Activated CD4-positive, alpha-beta memory T cell treated with anti-CD3 and anti-CD28 coated beads, Interleukin-2, amount 10 ng/mL, durations not matched to agents 7 days and 5 days (primary cell): ENCODE measurements around the gene GLT8D2. TPM values are rescaled to one million over a fixed set of nuclear protein-coding genes. Genes with fewer than 3 reads are reported as not detected.
"Not testable (repeated sequence)": the region's sequence is repeated elsewhere in the genome, so short reads cannot be mapped to it uniquely, and the experiment has no call there.

Source experiments
- CTCF ChIA-PET: fragments of 350-600 bp; sonication (Branson Sonifier 250); formaldehyde crosslinking; loops from one replicate; lab custom pipeline; 2021; ENCODE audit warnings: antibody characterized with exemption, inconsistent platforms; lab: Charles Lee
- POLR2A ChIA-PET: fragments of 350-600 bp; sonication (Branson Sonifier 250); formaldehyde crosslinking; loops from one replicate; lab custom pipeline; 2021; ENCODE audit warnings: antibody characterized with exemption; lab: Charles Lee
- DNase-seq: peaks from one replicate; pipeline ENCODE4 v3.0.0-alpha.2; 2020
- H3K27ac Mint-ChIP-seq: one replicate; pipeline ENCODE4 v1.8.0; 2021; ENCODE audit warnings: mild to moderate bottlenecking, mixed read lengths
- H3K27me3 Mint-ChIP-seq: one replicate; pipeline ENCODE4 v1.8.0; 2021; ENCODE audit warnings: mixed read lengths
- H3K36me3 Mint-ChIP-seq: one replicate; pipeline ENCODE4 v1.8.0; 2021; ENCODE audit warnings: low read depth, mixed read lengths
- H3K4me1 Mint-ChIP-seq: one replicate; pipeline ENCODE4 v1.8.0; 2021; ENCODE audit warnings: mixed read lengths
- H3K4me3 Mint-ChIP-seq: one replicate; pipeline ENCODE4 v1.8.0; 2021; ENCODE audit warnings: mild to moderate bottlenecking, mixed read lengths
- H3K9me3 Mint-ChIP-seq: one replicate; pipeline ENCODE4 v1.8.0; 2021; ENCODE audit warnings: mixed read lengths
- total RNA-seq, 2 experiments: library from RNA; stranded (reverse); gene quantifications; one replicate each; pipeline ENCODE4 v1.2.3, GENCODE V29; 2021

The GLT8D2 gene
- total RNA-seq, 2 experiments from 2014 or later, result not detected

DNA sequence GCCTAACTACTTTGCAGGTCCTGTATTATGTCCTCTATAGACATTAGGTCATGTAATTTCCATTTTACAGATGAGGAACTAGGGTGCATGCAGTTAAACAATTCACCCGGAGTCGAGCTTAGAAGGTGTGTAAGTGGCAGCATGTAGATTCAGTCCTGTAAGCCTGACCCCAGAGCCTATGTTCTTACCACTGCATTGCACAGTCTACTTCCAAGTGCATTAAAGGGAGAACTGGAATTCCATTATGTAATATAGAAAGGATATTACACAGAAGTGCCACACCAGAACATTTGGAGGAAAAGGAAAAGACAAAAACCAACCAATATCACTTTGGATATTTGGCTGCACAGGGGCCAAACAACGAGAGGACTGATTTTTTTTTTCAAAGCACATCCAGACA lies 1.2 kb downstream of the GLT8D2 start:
- H3K36me3 Mint-ChIP-seq, result no peaks in the 10 kb centered on the region
- CTCF ChIA-PET, result no interaction called here
- H3K27ac Mint-ChIP-seq, result no peak overlapping the region
- POLR2A ChIA-PET, result no interaction called here
- DNase-seq, result no peak
- H3K4me3 Mint-ChIP-seq, result no peak overlapping the region
- peaks cover 48% of the 10 kb centered on the region for H3K27me3 Mint-ChIP-seq
- peaks cover 16% of the 10 kb centered on the region for H3K4me1 Mint-ChIP-seq
- H3K9me3 Mint-ChIP-seq, result no peaks in the 10 kb centered on the region

DNA sequence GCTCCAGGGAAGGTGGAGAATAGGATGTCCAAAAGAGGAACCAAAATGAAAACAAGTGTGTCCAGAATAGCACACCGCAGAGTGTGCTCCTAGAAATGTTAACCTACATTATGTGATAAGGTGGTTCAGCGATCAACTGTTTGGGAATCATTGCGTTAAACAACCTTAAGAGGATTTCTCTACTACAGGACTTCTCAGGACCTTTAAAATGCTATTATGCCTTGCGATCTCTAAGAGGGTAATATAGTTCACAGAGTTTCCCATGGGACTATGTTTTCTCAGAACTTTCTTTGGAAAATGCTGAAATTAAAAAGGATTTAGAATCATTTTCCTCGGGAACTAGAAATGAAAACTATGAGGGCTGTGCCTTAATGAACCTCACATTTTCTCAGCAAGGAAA lies 1.8 kb downstream of the GLT8D2 start:
- CTCF ChIA-PET, result no interaction called here
- Mint-ChIP-seq H3K27ac (no peak overlapping the region), H3K36me3 (no peaks in the 10 kb centered on the region), H3K4me1 (peaks cover 16% of the 10 kb centered on the region), H3K27me3 (peaks cover 47% of the 10 kb centered on the region), H3K9me3 (no peaks in the 10 kb centered on the region), H3K4me3 (no peak overlapping the region)
- POLR2A ChIA-PET, result no interaction called here
- DNase-seq, result no peak

DNA sequence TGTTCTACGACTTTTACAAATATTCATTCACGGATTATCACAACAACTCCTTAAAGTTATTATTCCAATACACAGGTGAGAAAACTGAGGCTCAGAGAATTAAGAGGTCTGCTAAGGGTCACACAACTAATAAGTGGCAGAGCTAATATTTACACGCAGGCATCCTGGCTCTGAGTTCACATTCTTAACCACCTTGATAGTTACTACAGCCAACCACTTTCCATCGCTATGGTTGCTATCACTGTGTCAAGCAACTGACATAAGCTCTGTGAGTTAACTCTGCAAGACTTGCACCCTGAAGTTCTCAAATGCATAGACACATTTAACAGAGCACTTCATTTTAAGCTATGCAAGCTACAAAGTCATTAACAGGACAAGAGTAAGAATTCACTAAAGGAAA lies 3.7 kb downstream of the GLT8D2 start:
- peaks cover 16% of the 10 kb centered on the region for H3K4me1 Mint-ChIP-seq
- peaks cover 39% of the 10 kb centered on the region for H3K27me3 Mint-ChIP-seq
- POLR2A ChIA-PET, result interaction anchor here (0.9 kb wide), 1 partner anchor 18 kb away, joined by 4 read pairs; the partner anchor contains the start of gene HCFC2
- DNase-seq, result no peak
- H3K27ac Mint-ChIP-seq, result no peak overlapping the region
- H3K36me3 Mint-ChIP-seq, result no peaks in the 10 kb centered on the region
- no peak overlapping the region for H3K4me3 Mint-ChIP-seq
- CTCF ChIA-PET, result interaction anchor here (0.9 to 2.2 kb wide), 3 partner anchors 11 to 63 kb away, joined by 4 to 8 read pairs (median 7); partner anchors contain the start of gene HCFC2
- no peaks in the 10 kb centered on the region for H3K9me3 Mint-ChIP-seq

DNA sequence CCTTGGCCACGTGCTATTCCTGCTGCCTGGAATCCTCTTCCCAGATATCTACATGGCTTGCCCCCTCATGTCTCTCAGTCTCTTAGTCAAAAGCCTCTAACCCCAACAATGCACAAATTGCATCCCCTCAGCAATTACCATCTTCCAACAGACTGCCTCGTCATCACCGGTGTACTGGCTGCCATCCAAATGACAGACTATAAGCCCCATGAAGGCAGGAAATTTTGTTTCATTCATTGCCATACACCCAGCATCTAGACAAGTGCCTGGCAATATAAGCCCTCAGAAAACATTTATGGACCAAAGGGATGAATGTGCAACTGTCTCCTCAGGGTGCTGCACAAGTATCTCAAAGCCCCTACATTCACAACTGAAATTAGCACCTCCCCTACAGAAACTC lies 5.8 kb downstream of the GLT8D2 start:
- Mint-ChIP-seq H3K27ac (no peak overlapping the region), H3K4me3 (no peak overlapping the region), H3K27me3 (peaks cover 24% of the 10 kb centered on the region), H3K9me3 (no peaks in the 10 kb centered on the region), H3K36me3 (no peaks in the 10 kb centered on the region), H3K4me1 (peaks cover 6% of the 10 kb centered on the region)
- no peak for DNase-seq
- CTCF ChIA-PET, result no interaction called here
- POLR2A ChIA-PET, result no interaction called here

DNA sequence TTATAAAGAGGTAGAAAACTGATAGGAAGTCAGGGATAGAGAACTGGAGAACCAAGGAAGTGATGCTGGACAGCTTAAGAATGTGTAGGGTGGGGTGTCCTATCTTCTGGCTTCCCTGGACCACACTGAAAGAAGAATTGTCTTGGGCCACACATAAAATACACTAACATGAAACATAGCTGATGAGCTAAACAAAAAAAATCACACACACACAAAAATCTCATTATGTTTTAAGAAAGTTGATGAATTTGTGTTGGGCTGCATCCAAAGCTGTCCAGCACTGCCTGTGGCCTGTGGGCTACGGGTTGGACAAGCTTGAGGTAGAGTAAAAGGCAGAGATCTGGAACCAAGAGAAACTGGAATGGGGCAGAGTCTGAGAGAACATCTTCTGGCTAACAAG lies 7.4 kb downstream of the GLT8D2 start:
- Mint-ChIP-seq H3K4me3 (no peak overlapping the region), H3K9me3 (no peaks in the 10 kb centered on the region), H3K36me3 (no peaks in the 10 kb centered on the region), H3K27me3 (peaks cover 22% of the 10 kb centered on the region), H3K27ac (no peak overlapping the region), H3K4me1 (peaks cover 6% of the 10 kb centered on the region)
- POLR2A ChIA-PET, result no interaction called here
- CTCF ChIA-PET, result interaction anchor here (0.8 to 1.8 kb wide), 2 partner anchors 8 to 22 kb away, joined by 3 to 4 read pairs; partner anchors contain the start of gene HCFC2
- no peak for DNase-seq

DNA sequence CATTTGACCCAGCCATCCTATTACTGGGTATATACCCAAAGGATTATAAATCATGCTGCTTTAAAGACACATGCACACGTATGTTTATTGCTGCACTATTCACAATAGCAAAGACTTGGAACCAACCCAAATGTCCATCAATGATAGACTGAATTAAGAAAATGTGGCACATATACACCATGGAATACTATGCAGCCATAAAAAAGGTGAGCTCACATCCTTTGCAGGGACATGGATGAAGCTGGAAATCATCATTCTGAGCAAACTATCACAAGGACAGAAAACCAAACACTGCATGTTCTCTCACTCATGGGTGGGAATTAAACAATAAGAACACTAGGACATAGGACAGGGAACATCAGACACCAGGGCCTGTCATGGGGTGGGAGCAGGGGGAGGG lies 10.2 kb downstream of the GLT8D2 start:
- H3K4me3 Mint-ChIP-seq, DNase-seq, POLR2A ChIA-PET, H3K27ac Mint-ChIP-seq, H3K4me1 Mint-ChIP-seq, CTCF ChIA-PET, H3K36me3 Mint-ChIP-seq, H3K9me3 Mint-ChIP-seq: not testable (repeated sequence)
- H3K27me3 Mint-ChIP-seq, result peaks cover 40% of the 10 kb centered on the region

DNA sequence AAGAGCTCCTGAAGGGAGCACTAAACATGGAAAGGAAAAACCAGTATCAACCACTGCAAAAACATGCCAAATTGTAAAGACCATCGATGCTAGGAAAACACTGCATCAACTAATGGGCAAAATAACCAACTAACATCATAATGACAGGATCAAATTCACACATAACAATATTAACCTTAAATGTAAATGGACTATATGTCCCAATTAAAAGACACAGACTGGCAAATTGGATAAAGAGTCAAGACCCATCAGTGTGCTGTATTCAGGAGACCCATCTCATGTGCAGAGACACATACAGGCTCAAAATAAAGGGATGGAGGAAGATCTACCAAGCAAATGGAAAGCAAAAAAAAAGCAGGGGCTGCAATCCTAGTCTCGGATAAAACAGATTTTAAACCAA lies 13.8 kb downstream of the GLT8D2 start:
- peaks cover 26% of the 10 kb centered on the region for H3K27me3 Mint-ChIP-seq
- H3K27ac Mint-ChIP-seq, H3K4me1 Mint-ChIP-seq, H3K4me3 Mint-ChIP-seq, POLR2A ChIA-PET, H3K9me3 Mint-ChIP-seq, CTCF ChIA-PET, H3K36me3 Mint-ChIP-seq, DNase-seq: not testable (repeated sequence)

DNA sequence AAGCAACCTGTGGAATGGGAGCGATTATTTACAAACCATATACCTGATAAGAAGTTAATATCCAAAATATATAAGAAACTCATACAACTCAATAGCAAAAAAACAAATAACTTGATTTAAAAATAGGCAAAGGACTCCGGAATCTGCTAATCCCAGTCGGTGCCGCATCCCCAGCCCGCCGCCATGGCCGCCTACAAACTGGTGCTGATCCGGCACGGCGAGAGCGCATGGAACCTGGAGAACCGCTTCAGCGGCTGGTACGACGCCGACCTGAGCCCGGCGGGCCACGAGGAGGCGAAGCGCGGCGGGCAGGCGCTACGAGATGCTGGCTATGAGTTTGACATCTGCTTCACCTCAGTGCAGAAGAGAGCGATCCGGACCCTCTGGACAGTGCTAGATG lies 19.4 kb downstream of the GLT8D2 start:
- POLR2A ChIA-PET, DNase-seq, H3K4me3 Mint-ChIP-seq, CTCF ChIA-PET, H3K4me1 Mint-ChIP-seq, H3K9me3 Mint-ChIP-seq, H3K36me3 Mint-ChIP-seq, H3K27ac Mint-ChIP-seq: not testable (repeated sequence)
- H3K27me3 Mint-ChIP-seq, result peaks cover 22% of the 10 kb centered on the region

DNA sequence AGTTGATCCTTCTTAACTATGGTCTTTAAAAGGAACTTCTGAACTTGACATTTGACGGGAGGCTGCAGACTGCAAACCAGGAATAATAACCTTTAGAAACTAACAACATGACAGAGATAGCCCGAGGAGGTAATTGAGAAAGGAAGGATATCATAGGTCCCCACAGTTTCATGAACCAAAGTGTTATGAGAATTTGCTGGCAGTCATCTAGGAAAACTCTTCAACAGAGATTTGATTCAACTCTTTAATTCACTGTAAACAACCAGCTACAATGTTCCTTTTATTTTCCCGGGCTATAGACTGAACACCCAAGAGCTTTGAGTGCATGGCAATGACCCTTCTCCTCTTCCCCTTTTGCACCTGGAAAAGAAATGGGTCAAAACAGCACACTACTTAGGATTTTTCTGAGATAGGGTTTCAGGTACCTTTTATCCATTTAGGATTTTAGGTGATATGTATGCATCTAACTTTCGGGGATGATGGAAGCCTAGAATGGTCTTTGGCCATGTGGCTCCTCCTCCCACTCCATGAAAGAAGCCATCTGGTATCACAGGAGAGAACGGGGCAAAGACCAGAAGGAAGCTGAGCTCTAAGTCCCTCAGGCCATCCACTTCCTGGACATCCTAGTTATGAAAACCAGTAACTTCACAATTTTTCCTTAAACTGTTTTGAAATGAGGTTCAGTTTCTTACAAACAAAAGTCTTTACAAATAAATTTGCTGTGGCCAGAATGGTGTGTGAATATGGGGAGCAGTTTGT lies 23.0 kb downstream of the GLT8D2 start:
- ChIA-PET CTCF (no interaction called here), POLR2A (no interaction called here)
- no peak overlapping the region for H3K27ac Mint-ChIP-seq
- H3K9me3 Mint-ChIP-seq, result no peaks in the 10 kb centered on the region
- no peaks in the 10 kb centered on the region for H3K36me3 Mint-ChIP-seq
- no peak overlapping the region for H3K4me3 Mint-ChIP-seq
- H3K27me3 Mint-ChIP-seq, result peaks cover 21% of the 10 kb centered on the region
- H3K4me1 Mint-ChIP-seq, result no peaks in the 10 kb centered on the region
- DNase-seq, result no peak

DNA sequence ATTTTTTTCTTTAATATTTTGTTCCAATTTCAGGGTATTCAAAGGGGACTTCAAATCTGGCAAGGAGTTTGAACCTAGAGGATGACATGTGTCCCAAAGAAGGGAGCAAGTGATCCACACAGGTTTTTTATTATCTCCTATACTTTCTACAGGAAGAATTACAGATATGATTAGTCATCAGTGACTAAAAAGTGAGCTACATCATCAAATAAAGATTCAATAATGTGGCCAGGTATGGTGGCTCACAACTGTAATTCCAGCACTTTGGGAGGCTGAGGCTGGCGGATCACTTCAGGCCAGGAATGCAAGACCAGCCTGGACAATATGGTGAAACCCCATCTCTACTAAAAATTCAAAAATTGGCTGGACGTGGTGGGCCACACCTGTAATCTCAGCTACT lies 24.2 kb downstream of the GLT8D2 start:
- Mint-ChIP-seq H3K4me3 (no peak overlapping the region), H3K9me3 (no peaks in the 10 kb centered on the region), H3K36me3 (no peaks in the 10 kb centered on the region), H3K27me3 (peaks cover 26% of the 10 kb centered on the region), H3K4me1 (no peaks in the 10 kb centered on the region), H3K27ac (no peak overlapping the region)
- no peak for DNase-seq
- ChIA-PET CTCF (no interaction called here), POLR2A (no interaction called here)

DNA sequence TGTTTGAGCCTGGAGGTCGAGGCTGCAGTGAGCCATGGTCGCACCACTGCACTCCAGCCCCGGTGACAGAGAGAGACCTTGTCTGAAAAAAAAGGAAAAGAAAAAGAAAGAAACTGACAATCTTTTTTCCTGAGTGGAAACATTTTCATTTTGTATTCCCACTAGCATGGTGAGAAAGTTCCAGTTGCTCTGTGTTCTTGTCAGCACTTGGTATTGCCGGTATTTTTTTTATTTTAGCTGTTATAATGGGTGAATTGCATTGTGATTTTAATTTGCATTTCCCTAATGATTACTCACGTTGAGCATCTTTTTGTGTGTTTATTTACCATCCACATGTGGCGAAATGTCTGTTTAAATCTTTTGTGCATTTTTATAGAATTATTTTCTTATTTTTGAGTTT lies 25.6 kb downstream of the GLT8D2 start:
- H3K9me3 Mint-ChIP-seq, result no peaks in the 10 kb centered on the region
- DNase-seq, result no peak
- no peaks in the 10 kb centered on the region for H3K36me3 Mint-ChIP-seq
- H3K4me3 Mint-ChIP-seq, result no peak overlapping the region
- ChIA-PET CTCF (no interaction called here), POLR2A (no interaction called here)
- no peaks in the 10 kb centered on the region for H3K4me1 Mint-ChIP-seq
- H3K27me3 Mint-ChIP-seq, result peaks cover 34% of the 10 kb centered on the region
- H3K27ac Mint-ChIP-seq, result no peak overlapping the region

DNA sequence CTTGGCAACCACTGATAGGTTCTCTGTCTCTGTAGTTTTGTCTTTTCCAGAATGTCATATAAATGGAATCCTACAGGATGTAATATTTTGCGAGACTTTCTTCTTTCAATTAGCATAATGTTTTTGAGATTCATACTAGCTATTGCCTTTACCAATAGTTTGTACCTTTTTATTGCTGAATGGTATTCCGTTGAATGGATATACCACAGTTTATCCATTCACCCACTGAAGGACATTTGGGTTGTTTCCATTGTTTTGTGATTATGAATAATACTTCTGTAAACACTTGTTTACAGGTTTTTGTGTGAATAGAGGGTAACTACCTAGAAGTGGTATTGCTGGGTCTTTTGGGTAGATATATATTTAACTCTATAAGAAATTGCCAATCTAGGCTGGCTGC lies 26.3 kb downstream of the GLT8D2 start:
- Mint-ChIP-seq H3K4me3 (no peak overlapping the region), H3K9me3 (no peaks in the 10 kb centered on the region), H3K36me3 (no peaks in the 10 kb centered on the region), H3K4me1 (no peaks in the 10 kb centered on the region), H3K27ac (no peak overlapping the region), H3K27me3 (peaks cover 32% of the 10 kb centered on the region)
- POLR2A ChIA-PET, result no interaction called here
- CTCF ChIA-PET, result no interaction called here
- no peak for DNase-seq

DNA sequence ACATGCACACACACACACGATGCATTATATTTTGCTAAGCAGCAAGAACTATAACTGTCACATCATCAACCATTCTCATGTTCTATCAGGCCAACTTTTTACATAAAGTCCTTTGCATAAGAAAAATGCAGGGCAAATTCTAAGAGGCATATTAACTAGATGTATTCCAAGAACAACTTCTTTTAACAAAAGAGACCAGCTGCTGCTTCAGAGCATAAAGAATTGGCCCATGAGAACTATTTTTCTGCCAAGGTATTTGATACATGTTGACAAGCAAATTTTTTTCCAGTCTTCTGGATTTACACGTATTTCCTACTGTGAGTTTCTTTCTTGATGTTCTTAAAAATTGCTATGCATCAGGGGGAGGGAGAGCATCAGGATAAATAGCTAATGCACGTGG lies 27.2 kb downstream of the GLT8D2 start:
- ChIA-PET POLR2A (no interaction called here), CTCF (no interaction called here)
- Mint-ChIP-seq H3K4me3 (no peak overlapping the region), H3K4me1 (no peaks in the 10 kb centered on the region), H3K27ac (no peak overlapping the region), H3K27me3 (peaks cover 33% of the 10 kb centered on the region), H3K9me3 (no peaks in the 10 kb centered on the region), H3K36me3 (no peaks in the 10 kb centered on the region)
- DNase-seq, result no peak

DNA sequence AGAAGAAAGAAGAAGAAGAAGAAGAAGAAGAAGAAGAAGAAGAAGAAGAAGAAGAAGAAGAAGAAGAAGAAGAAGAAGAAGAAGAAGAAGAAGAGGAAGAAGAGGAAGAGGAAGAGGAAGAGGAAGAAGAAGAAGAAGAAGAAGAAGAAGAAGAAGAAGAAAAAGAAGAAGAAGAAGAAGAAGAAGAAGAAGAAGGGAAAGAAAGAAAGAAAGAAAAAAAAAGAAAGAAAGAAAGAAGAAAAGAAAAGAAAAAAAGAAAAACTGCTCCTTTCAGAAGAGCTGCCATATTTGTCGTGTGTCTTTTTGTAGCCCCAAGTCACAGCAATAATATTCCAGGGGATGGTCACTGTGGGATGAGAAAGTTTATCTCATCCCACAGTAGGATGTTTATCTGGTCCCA lies 28.1 kb downstream of the GLT8D2 start:
- DNase-seq, H3K4me1 Mint-ChIP-seq, H3K27ac Mint-ChIP-seq, POLR2A ChIA-PET, CTCF ChIA-PET, H3K9me3 Mint-ChIP-seq, H3K4me3 Mint-ChIP-seq, H3K36me3 Mint-ChIP-seq: not testable (repeated sequence)
- peaks cover 26% of the 10 kb centered on the region for H3K27me3 Mint-ChIP-seq
